HG02943 (cell line): ENCODE results near the gene THBS3.
"Not testable (repeated sequence)": the region's sequence is repeated elsewhere in the genome, so short reads cannot be mapped to it uniquely, and the experiment has no call there.

Source experiments
- ATAC-seq: cut with Tn5 transposase; IDR thresholded peaks from one replicate; pipeline ENCODE4 v1.9.1; 2021; ENCODE audit warnings: mild to moderate bottlenecking, low read depth, moderate library complexity; ENCODE audit not compliant: unreplicated experiment

The THBS3 gene

GRCh38 chr1:155207806-155208540 is at the start of gene THBS3:
Gene THBS3 (minus strand): TSS chr1:155207897. CDS start chr1:155207876, 21 bp downstream.
- ATAC-seq, result no peak

GRCh38 chr1:155256058-155256852 is 48.6 kb upstream of the THBS3 start:
- no peak for ATAC-seq

- no peak for ATAC-seq
Observed at GRCh38 chr1:155255243-155256007, 47.7 kb upstream of the THBS3 start, which contains the start of gene ENTREP3. Gene ENTREP3 (minus strand): TSS chr1:155255483. CDS start chr1:155254877, 606 bp downstream.

GRCh38 chr1:155254714-155255242 is 47.1 kb upstream of the THBS3 start:
- ATAC-seq, result no peak

GRCh38 chr1:155254228-155254713 is 46.6 kb upstream of the THBS3 start:
- no peak for ATAC-seq

GRCh38 chr1:155253797-155254196 is 46.1 kb upstream of the THBS3 start:
- ATAC-seq, result no peak

- ATAC-seq, result no peak
Observed at GRCh38 chr1:155253208-155253607, 45.5 kb upstream of the THBS3 start.

GRCh38 chr1:155251566-155251965 is 43.9 kb upstream of the THBS3 start:
- ATAC-seq, result no peak

GRCh38 chr1:155250633-155251449 is 43.1 kb upstream of the THBS3 start:
- no peak for ATAC-seq

- ATAC-seq, result no peak
Observed at GRCh38 chr1:155250246-155250632, 42.5 kb upstream of the THBS3 start.

- ATAC-seq, result no peak
Observed at GRCh38 chr1:155247667-155248553, 40.2 kb upstream of the THBS3 start.

GRCh38 chr1:155246796-155247195 is 39.1 kb upstream of the THBS3 start:
- not testable (repeated sequence) for ATAC-seq

GRCh38 chr1:155245163-155245524 is 37.4 kb upstream of the THBS3 start:
- ATAC-seq, result no peak

- ATAC-seq, result peak; percentile 80
Observed at GRCh38 chr1:155244368-155245162, 36.9 kb upstream of the THBS3 start.

GRCh38 chr1:155242805-155243358 is 35.2 kb upstream of the THBS3 start:
- no peak for ATAC-seq

GRCh38 chr1:155241841-155242264 is 34.2 kb upstream of the THBS3 start:
- ATAC-seq, result no peak

- ATAC-seq, result no peak
Observed at GRCh38 chr1:155241069-155241679, 33.5 kb upstream of the THBS3 start.
